ENCODE measurements around the gene SCGB1C1. TPM values are rescaled to one million over a fixed set of nuclear protein-coding genes. Genes with fewer than 3 reads are reported as not detected.

The SCGB1C1 gene
- total RNA-seq, 4 donors from 2014 or later = not detected

DNA sequence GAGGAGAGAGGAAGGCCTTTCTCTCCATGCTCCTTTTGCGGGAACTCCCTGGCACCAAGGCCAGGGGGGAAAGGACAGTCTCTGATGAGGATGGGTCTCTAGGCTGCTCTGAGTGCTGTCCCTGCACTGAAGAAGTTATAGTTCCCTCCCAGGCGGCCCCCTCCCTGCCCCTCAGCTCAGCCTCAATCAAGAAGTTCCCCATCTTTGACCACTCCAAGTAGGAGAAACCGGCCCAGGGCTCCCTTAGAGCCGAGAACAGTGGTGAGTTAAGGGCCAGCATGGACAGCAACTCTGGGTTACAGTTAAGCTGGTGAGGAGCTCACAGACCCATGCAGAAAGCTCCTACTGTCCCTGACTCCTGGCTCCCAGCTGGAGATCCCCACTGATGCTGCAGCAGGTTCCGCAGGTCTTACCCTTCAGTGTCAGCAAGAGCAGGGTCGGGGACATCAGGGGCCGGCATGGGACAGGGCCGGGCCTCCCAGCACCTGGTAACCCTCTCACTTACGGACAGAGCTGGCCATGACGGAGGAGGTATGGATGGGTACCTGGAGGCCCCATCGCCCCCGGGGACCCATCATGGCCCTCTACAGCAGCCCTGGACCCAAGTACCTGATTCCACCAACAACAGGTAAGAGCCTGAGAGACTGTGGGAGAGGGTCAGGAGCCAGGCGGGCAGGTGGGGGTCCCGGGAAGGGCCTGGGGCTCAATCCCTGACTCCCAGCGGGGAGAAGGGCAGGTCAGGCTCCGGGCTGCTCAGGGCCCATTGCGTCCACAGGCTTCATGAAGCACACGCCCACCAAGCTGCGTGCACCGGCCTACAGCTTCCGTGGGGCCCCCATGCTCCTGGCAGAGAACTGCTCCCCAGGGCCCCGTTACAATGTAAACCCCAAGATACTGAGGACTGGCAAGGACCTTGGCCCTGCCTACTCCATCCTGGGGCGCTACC lies 4.2 kb downstream of the SCGB1C1 start:
- no peak overlapping the region for H3K4me3 ChIP-seq
- WGBS, 2 donors (ENCODE audit: low coverage in 1 of 2) = 50% methylated on average over 2 of the region's 23 CpGs; no CpG with 5 or more reads in 1 of the 2 donors
- H3K4me1 ChIP-seq = peaks cover 0 to 1% (median 0%) of the 10 kb centered on the region in 3 donors
- H3K27me3 ChIP-seq = no peaks in the 10 kb centered on the region
- TF ChIP-seq EP300 (IDR thresholded peaks at IDR 0.05) (no peak), POLR2AphosphoS5 (IDR thresholded peaks at IDR 0.05) (no peak), POLR2A (IDR thresholded peaks at IDR 0.05) (no peak)
- TF ChIP-seq, protein P1, sequence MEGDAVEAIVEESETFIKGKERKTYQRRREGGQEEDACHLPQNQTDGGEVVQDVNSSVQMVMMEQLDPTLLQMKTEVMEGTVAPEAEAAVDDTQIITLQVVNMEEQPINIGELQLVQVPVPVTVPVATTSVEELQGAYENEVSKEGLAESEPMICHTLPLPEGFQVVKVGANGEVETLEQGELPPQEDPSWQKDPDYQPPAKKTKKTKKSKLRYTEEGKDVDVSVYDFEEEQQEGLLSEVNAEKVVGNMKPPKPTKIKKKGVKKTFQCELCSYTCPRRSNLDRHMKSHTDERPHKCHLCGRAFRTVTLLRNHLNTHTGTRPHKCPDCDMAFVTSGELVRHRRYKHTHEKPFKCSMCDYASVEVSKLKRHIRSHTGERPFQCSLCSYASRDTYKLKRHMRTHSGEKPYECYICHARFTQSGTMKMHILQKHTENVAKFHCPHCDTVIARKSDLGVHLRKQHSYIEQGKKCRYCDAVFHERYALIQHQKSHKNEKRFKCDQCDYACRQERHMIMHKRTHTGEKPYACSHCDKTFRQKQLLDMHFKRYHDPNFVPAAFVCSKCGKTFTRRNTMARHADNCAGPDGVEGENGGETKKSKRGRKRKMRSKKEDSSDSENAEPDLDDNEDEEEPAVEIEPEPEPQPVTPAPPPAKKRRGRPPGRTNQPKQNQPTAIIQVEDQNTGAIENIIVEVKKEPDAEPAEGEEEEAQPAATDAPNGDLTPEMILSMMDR (IDR thresholded peaks at IDR 0.05) = no peak
- ATAC-seq = no peak
- no peak overlapping the region for H3K27ac ChIP-seq
- H3K36me3 ChIP-seq = peaks cover 0 to 22% of the 10 kb centered on the region in 2 donors
- H3K9me3 ChIP-seq = no peaks in the 10 kb centered on the region

DNA sequence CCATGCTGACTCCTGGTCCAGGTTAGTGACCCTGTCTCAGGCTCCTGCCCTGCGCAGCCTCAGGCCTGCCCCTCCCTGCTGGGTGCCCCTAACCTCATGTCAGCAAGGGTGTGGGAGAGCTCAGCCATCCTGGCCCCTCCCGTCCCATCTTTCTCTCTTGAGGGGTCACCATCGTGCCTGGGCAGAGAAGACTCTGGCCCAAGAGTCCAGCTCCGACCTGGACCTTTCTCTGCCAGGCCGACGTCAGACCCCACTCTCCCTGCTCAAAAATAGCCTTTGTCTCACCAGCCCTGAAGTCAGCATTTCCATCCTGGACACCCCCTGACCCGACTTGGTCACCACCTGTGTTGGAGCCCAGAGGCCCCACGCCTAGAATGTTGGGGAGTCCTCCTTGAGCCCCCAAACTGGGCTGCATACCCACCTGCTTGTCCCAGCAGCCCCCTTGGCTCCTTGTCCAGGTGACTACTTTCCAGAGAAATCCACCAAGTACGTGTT lies 4.9 kb downstream of the SCGB1C1 start:
- ATAC-seq = no peak
- no peak for TF ChIP-seq POLR2AphosphoS5 (IDR thresholded peaks at IDR 0.05)
- no peak for TF ChIP-seq EP300 (IDR thresholded peaks at IDR 0.05)
- TF ChIP-seq POLR2A (IDR thresholded peaks at IDR 0.05) = no peak
- TF ChIP-seq, protein P1 (IDR thresholded peaks at IDR 0.05) = no peak
- peaks cover 0 to 9% (median 0%) of the 10 kb centered on the region in 3 donors for H3K4me1 ChIP-seq
- no peaks in the 10 kb centered on the region for H3K9me3 ChIP-seq
- H3K27me3 ChIP-seq = no peaks in the 10 kb centered on the region
- H3K4me3 ChIP-seq = no peak overlapping the region
- H3K36me3 ChIP-seq = peaks cover 0 to 30% of the 10 kb centered on the region in 2 donors
- no peak overlapping the region for H3K27ac ChIP-seq
- 81 to 93% methylated on average over 2 to 3 of the region's 9 CpGs for WGBS, 2 donors (ENCODE audit: low coverage in 1 of 2)

DNA sequence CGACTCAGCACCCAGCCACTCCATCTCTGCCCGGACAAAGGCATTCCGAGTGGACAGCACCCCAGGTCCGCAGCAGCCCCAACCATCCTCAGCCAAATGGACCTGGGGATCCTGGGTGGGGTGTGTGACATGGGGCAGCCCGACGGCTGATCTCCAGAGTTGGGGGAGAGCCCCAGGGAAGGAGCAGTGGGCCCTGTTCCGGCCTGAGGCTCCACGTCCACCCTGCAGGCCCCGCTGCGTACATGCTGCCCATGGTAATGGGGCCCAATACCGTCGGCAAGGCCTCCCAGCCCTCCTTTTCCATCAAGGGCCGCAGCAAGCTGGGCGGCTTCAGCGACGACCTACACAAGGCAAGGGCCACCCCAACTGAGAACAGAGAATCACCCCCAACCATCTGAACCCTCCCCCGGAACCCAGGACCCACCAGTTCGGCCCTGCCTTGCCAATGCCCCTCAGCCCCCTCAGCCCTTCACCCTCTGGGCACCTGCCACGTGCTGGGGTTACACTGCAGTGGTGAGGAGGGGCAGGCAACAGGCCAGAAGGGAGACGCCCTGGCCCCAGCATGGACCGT lies 5.4 kb downstream of the SCGB1C1 start:
- H3K4me1 ChIP-seq = peaks cover 0 to 12% (median 0%) of the 10 kb centered on the region in 3 donors
- no peaks in the 10 kb centered on the region for H3K27me3 ChIP-seq
- H3K4me3 ChIP-seq = no peak overlapping the region
- ATAC-seq = no peak
- TF ChIP-seq POLR2A (IDR thresholded peaks at IDR 0.05) (no peak), EP300 (IDR thresholded peaks at IDR 0.05) (no peak), POLR2AphosphoS5 (IDR thresholded peaks at IDR 0.05) (no peak)
- TF ChIP-seq, protein P1 (IDR thresholded peaks at IDR 0.05) = no peak
- no peaks in the 10 kb centered on the region for H3K9me3 ChIP-seq
- no peak overlapping the region for H3K27ac ChIP-seq
- no CpG with 5 or more reads among the region's 21 CpGs for WGBS, 2 donors (ENCODE audit: low coverage in 1 of 2)
- H3K36me3 ChIP-seq = peaks cover 0 to 35% of the 10 kb centered on the region in 2 donors

DNA sequence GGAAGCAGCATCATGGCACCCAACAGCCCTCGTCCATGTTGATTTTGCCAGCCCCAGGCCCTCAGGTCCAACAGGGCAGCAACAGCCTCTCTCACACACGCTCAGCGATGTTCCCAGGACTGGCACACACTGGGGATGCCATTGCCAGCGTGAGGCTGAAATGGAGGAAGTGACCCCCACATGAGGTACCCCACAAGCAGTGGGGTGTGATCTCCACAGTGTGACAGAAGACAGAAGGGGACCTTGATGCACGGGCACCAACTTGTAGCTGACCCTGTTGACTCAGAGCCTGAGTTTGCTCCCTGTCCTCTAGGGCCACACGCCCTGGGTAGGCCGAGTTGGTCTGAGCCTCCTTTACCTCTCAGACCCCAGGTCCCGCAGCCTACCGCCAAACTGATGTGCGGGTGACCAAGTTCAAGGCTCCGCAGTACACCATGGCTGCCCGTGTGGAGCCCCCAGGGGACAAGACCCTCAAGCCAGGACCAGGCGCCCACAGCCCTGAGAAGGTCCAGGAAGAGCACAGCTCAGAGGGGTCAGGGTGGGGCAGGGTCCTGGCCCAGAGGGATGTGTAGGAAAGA lies 6.2 kb downstream of the SCGB1C1 start:
- ATAC-seq = no peak
- Histone ChIP-seq H3K27me3 (no peaks in the 10 kb centered on the region), H3K36me3 (peaks cover 0 to 43% of the 10 kb centered on the region in 2 donors), H3K4me1 (peaks cover 0 to 20% (median 0%) of the 10 kb centered on the region in 3 donors), H3K4me3 (no peak overlapping the region), H3K9me3 (no peaks in the 10 kb centered on the region), H3K27ac (no peak overlapping the region)
- WGBS, 2 donors (ENCODE audit: low coverage in 1 of 2) = 62 to 100% methylated on average over 1 to 4 of the region's 13 CpGs
- TF ChIP-seq, protein P1 (IDR thresholded peaks at IDR 0.05) = no peak
- TF ChIP-seq POLR2A (IDR thresholded peaks at IDR 0.05) (no peak), POLR2AphosphoS5 (IDR thresholded peaks at IDR 0.05) (no peak), EP300 (IDR thresholded peaks at IDR 0.05) (no peak)
